ENCODE results near the gene BPIFA1. TPM values are rescaled to one million over a fixed set of nuclear protein-coding genes. Genes with fewer than 3 reads are reported as not detected.

BPIFA1 gene
- not detected for total RNA-seq
- long read RNA-seq: 0 reads

- DNase-seq: no peak
- no peak for ATAC-seq
- intact Hi-C loops (cut with micrococcal nuclease): no loop called here
Observed at GRCh38 chr20:33235696-33236095, at the start of gene BPIFA1. Gene BPIFA1, plus strand, starts transcription at chr20:33235996. Its CDS starts 1,716 bp downstream, at chr20:33237712.

GRCh38 chr20:33187491-33187890 is 48.3 kb upstream of the BPIFA1 start:
- ATAC-seq: no peak

GRCh38 chr20:33188421-33188820 is 47.4 kb upstream of the BPIFA1 start:
- DNase-seq: no peak
- ATAC-seq: no peak
- intact Hi-C loops (cut with micrococcal nuclease): no loop called here

More at GRCh38 chr20:33187491-33187890, 48.3 kb upstream of the BPIFA1 start:
- intact Hi-C loops (cut with micrococcal nuclease): no loop called here
- no peak for DNase-seq

- intact Hi-C loops (cut with micrococcal nuclease): no loop called here
- DNase-seq (no peak), ATAC-seq (no peak)
Observed at GRCh38 chr20:33191484-33191883, 44.3 kb upstream of the BPIFA1 start.

GRCh38 chr20:33191955-33192354 is 43.8 kb upstream of the BPIFA1 start:
- ATAC-seq: no peak
- intact Hi-C loops (cut with micrococcal nuclease): no loop called here

GRCh38 chr20:33192912-33193501 is 42.8 kb upstream of the BPIFA1 start:
- DNase-seq: no peak
- intact Hi-C loops (cut with micrococcal nuclease): no loop called here
- no peak for ATAC-seq

More at GRCh38 chr20:33191955-33192354, 43.8 kb upstream of the BPIFA1 start:
- DNase-seq: no peak

- intact Hi-C loops (cut with micrococcal nuclease): no loop called here
- ATAC-seq: no peak
- DNase-seq: no peak
Observed at GRCh38 chr20:33199026-33199425, 36.8 kb upstream of the BPIFA1 start.

GRCh38 chr20:33202451-33202850 is 33.3 kb upstream of the BPIFA1 start:
- DNase-seq (no peak), ATAC-seq (no peak)
- intact Hi-C loops (cut with micrococcal nuclease): no loop called here

- ATAC-seq (no peak), DNase-seq (no peak)
- intact Hi-C loops (cut with micrococcal nuclease): no loop called here
Observed at GRCh38 chr20:33203444-33203843, 32.4 kb upstream of the BPIFA1 start.

- intact Hi-C loops (cut with micrococcal nuclease): no loop called here
- peak; percentile 60 for DNase-seq
- peak; percentile 72 for ATAC-seq
Observed at GRCh38 chr20:33209789-33210188, 26.0 kb upstream of the BPIFA1 start.

- intact Hi-C loops (cut with micrococcal nuclease): no loop called here
- no peak for ATAC-seq
Observed at GRCh38 chr20:33210371-33210770, 25.4 kb upstream of the BPIFA1 start.

GRCh38 chr20:33211817-33212424 is 23.9 kb upstream of the BPIFA1 start:
- DNase-seq: no peak
- ATAC-seq: peak; percentile 41
- intact Hi-C loops (cut with micrococcal nuclease): no loop called here

More at GRCh38 chr20:33210371-33210770, 25.4 kb upstream of the BPIFA1 start:
- no peak for DNase-seq

GRCh38 chr20:33217052-33217451 is 18.7 kb upstream of the BPIFA1 start, which contains the start of gene BPIFA3:
Gene BPIFA3, plus strand, starts transcription at chr20:33217352. Its CDS starts 185 bp downstream, at chr20:33217537.
- intact Hi-C loops (cut with micrococcal nuclease): no loop called here
- ATAC-seq (no peak), DNase-seq (no peak)

- DNase-seq (no peak), ATAC-seq (no peak)
- intact Hi-C loops (cut with micrococcal nuclease): no loop called here
Observed at GRCh38 chr20:33224399-33224798, 11.4 kb upstream of the BPIFA1 start.

- DNase-seq: no peak
- no peak for ATAC-seq
- intact Hi-C loops (cut with micrococcal nuclease): no loop called here
Observed at GRCh38 chr20:33229843-33230242, 6.0 kb upstream of the BPIFA1 start.

- ATAC-seq: no peak
Observed at GRCh38 chr20:33231237-33231636, 4.6 kb upstream of the BPIFA1 start.

GRCh38 chr20:33232486-33233072 is 3.2 kb upstream of the BPIFA1 start:
- ATAC-seq (no peak), DNase-seq (no peak)
- intact Hi-C loops (cut with micrococcal nuclease): no loop called here

More at GRCh38 chr20:33231237-33231636, 4.6 kb upstream of the BPIFA1 start:
- no peak for DNase-seq
- intact Hi-C loops (cut with micrococcal nuclease): no loop called here

GRCh38 chr20:33233129-33233774 is 2.5 kb upstream of the BPIFA1 start:
- ATAC-seq (no peak), DNase-seq (no peak)
- intact Hi-C loops (cut with micrococcal nuclease): no loop called here

- no peak for ATAC-seq
- no peak for DNase-seq
- intact Hi-C loops (cut with micrococcal nuclease): no loop called here
Observed at GRCh38 chr20:33234050-33234449, 1.7 kb upstream of the BPIFA1 start.

GRCh38 chr20:33236351-33236750 is 555 bp downstream of the BPIFA1 start:
- intact Hi-C loops (cut with micrococcal nuclease): no loop called here
- DNase-seq: no peak
- no peak for ATAC-seq
